Stimulated activated effector memory CD8-positive, alpha-beta T cell treated with anti-CD3 and anti-CD28 coated beads, Interleukin-12 subunit alpha, Interleukin-12 subunit beta, amount 100 ng/mL, for 72 hours (primary cell): ENCODE results near the gene ZDHHC6.
"Not testable (repeated sequence)": the region's sequence is repeated elsewhere in the genome, so short reads cannot be mapped to it uniquely, and the experiment has no call there.

Experiments
- ATAC-seq: fragments of 150-1000 bp; cut with Tn5 transposase; 2 replicates; pipeline ENCODE4 v1.10.0; 2021
- DNase-seq, 2 donors: peaks; one replicate each; pipeline ENCODE4 v3.0.0; 2021 to 2022; ENCODE audit warnings: low spot score in 2 of 2
- H3K27ac Mint-ChIP-seq: one replicate; pipeline ENCODE4 v1.8.0; 2022; ENCODE audit warnings: mild to moderate bottlenecking, mixed read lengths
- H3K36me3 Mint-ChIP-seq: one replicate; pipeline ENCODE4 v1.8.0; 2022; ENCODE audit warnings: mild to moderate bottlenecking, mixed read lengths
- H3K4me1 Mint-ChIP-seq: one replicate; pipeline ENCODE4 v1.8.0; 2022; ENCODE audit warnings: mixed read lengths
- H3K4me3 Mint-ChIP-seq: one replicate; pipeline ENCODE4 v1.8.0; 2022; ENCODE audit warnings: mild to moderate bottlenecking, mixed read lengths
- H3K9me3 Mint-ChIP-seq: one replicate; pipeline ENCODE4 v1.8.0; 2022; ENCODE audit warnings: mixed read lengths

The ZDHHC6 gene

DNA sequence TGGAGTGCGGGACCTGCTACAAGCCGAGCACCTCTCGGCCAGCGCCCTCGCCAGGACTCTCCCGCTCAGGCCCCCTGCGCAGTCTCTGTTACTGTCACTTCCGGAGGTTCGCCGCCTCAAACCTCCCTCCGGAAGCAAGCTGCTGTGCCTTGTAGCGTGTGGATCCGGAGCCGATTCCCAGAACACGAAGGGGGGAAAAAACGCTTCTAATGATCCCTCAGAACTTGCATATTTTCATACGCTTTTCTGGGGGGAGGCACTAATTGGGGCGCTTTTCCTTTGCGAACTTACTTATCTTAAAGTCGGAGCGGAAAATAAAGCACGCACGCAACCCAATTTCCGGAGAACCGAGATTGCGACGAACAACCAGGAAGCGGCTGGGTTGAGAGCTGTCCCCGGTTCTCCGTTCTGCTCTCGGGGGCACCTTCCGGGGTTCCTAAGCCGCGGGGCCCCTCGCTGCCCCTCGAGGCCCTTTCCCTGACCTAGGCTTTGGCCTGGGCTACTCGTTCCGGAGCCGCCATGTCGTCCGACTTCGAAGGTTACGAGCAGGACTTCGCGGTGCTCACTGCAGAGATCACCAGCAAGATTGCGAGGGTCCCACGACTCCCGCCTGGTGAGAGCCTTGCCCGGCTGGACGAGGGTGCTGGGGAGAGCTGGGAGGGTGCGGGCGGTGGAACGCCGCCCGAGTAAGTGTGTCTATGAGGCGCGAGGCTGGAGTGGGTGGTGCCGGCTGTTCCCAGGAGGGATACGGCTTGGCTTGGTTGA is at the start of gene ZDHHC6, which contains the start of gene VTI1A:
Gene ZDHHC6, minus strand, starts transcription at position 60 of the 765 bp plus-strand sequence. CDS start 1,478 bp downstream, outside the sequence.
Gene VTI1A, plus strand, starts transcription at position 361 of the 765 bp plus-strand sequence. Its CDS starts 159 bp downstream, at position 520.
- peak within 1 kb of the TSS; percentile 93 for H3K27ac Mint-ChIP-seq
- peaks cover 47% of the 10 kb centered on the region for H3K4me1 Mint-ChIP-seq
- no peaks in the 10 kb centered on the region for H3K9me3 Mint-ChIP-seq
- peak; percentile 70 to 90 for DNase-seq
- peak; percentile 97 for ATAC-seq
- peak within 1 kb of the TSS; percentile 87 for H3K4me3 Mint-ChIP-seq
- peaks cover 62% of the 10 kb centered on the region for H3K36me3 Mint-ChIP-seq

DNA sequence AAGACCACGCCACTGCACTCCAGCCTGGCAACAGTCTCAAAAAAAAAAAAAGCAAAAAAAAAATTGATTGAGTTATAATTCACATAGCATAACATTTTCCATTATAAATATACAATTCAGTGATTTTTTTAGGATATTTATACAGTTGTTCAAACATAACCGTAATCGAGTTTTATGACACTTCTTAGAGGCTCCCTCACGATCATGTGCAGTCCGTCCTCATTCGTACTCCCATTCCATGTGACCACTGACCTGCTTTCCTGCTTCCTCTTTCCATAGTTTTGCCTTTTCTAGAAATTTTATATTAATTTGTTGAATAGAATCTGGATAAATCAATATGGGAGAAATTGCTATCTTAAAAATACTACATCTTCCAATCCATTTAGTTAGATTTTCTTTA is 46.0 kb upstream of the ZDHHC6 start:
- ATAC-seq (no peak), DNase-seq (no peak)
- Mint-ChIP-seq H3K36me3 (no peaks in the 10 kb centered on the region), H3K4me3 (no peak overlapping the region), H3K9me3 (no peaks in the 10 kb centered on the region), H3K4me1 (peaks cover 12% of the 10 kb centered on the region), H3K27ac (no peak overlapping the region)

- H3K4me3 Mint-ChIP-seq, result no peak overlapping the region
- peaks cover 11% of the 10 kb centered on the region for H3K4me1 Mint-ChIP-seq
- ATAC-seq (no peak), DNase-seq (no peak)
- H3K9me3 Mint-ChIP-seq, result no peaks in the 10 kb centered on the region
- no peak overlapping the region for H3K27ac Mint-ChIP-seq
- H3K36me3 Mint-ChIP-seq, result no peaks in the 10 kb centered on the region
Observed at GRCh38 chr10:112491144-112491543, 44.4 kb upstream of the ZDHHC6 start.

DNA sequence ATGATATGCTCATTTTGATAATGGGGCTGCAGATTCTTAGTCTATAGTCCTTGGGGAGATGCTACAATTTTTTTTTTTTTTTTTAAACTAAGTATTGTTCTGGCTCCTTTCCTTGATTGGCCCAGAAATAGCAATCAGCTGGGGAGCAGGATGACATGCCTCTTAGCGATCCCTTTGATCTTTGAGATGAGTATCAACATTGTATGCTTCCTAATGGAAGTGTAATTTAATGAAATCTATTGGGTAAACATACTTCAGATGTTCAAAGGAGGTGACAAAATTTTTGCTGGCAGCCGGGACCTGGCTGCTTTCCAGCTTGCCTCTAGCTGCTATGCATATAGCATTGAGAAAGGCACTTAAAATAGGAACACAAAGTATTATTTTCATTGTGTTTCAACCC is 43.8 kb upstream of the ZDHHC6 start:
- ATAC-seq (no peak), DNase-seq (no peak)
- H3K4me1 Mint-ChIP-seq, result peaks cover 11% of the 10 kb centered on the region
- H3K36me3 Mint-ChIP-seq, result no peaks in the 10 kb centered on the region
- H3K27ac Mint-ChIP-seq, result no peak overlapping the region
- H3K9me3 Mint-ChIP-seq, result no peaks in the 10 kb centered on the region
- H3K4me3 Mint-ChIP-seq, result no peak overlapping the region

DNA sequence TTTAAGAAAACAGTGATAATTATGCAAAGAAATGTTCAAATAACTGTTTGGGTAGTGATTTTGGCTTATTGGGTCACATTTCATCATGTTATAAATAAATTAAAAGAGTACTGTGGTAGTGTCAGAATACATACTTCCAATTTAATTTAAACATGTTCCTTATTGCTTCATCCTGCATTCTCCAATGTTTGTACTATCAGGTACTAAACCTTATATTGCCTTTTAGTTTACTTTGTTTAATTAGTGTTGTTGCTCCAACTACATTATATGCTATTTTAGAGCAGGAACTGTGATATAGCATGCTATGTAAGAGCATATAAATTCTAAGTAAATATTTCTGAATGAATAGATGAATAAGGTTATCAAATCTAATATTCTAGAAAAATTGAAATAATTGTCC is 41.2 kb upstream of the ZDHHC6 start:
- H3K4me1 Mint-ChIP-seq, result peaks cover 11% of the 10 kb centered on the region
- no peaks in the 10 kb centered on the region for H3K9me3 Mint-ChIP-seq
- no peak overlapping the region for H3K4me3 Mint-ChIP-seq
- DNase-seq, result no peak
- no peak overlapping the region for H3K27ac Mint-ChIP-seq
- ATAC-seq, result no peak
- H3K36me3 Mint-ChIP-seq, result no peaks in the 10 kb centered on the region

DNA sequence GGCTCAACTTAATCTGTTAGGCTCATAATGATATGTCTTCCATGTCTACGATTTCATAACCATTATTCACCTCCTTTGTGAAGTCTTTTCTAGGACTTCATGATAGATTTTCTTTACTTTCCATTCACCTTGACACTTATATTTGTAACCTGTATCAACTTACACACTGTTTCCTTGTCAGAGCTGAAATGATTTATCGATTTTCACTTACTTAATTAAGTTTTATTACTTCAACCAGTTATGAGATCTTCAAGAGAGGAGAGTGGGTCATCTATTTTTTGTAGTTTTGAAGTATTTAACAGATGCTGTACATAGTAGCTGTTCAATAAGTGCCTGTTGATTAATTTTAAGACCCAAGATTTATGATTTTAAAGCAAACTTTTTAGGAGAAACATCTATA is 37.7 kb upstream of the ZDHHC6 start:
- no peaks in the 10 kb centered on the region for H3K36me3 Mint-ChIP-seq
- H3K9me3 Mint-ChIP-seq, result no peaks in the 10 kb centered on the region
- DNase-seq, result no peak
- H3K4me1 Mint-ChIP-seq, result peaks cover 10% of the 10 kb centered on the region
- ATAC-seq, result no peak
- no peak overlapping the region for H3K4me3 Mint-ChIP-seq
- H3K27ac Mint-ChIP-seq, result no peak overlapping the region

DNA sequence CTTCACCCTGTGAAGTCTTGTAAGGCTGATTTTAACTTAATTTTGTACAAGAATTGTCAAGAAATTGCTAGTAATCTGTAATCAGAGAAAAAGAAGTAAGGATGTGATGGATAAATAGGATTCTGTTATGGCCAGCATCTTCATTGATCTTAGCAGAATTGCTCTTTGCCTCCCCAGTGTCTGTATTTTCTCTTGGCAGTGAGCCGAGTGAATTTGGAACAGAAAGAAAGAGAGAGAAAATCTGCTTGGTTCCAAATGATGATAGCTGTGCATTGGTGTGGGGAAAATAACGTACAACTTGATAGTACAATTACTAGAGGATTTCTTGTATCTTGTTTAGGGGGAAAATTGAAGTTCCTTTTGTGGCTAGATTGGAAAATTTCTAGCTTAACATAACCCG is 34.9 kb upstream of the ZDHHC6 start:
- DNase-seq (no peak), ATAC-seq (no peak)
- H3K4me1 Mint-ChIP-seq, result peaks cover 6% of the 10 kb centered on the region
- H3K9me3 Mint-ChIP-seq, result no peaks in the 10 kb centered on the region
- H3K36me3 Mint-ChIP-seq, result no peaks in the 10 kb centered on the region
- H3K4me3 Mint-ChIP-seq, result no peak overlapping the region
- no peak overlapping the region for H3K27ac Mint-ChIP-seq

GRCh38 chr10:112475575-112476218 is 29.0 kb upstream of the ZDHHC6 start:
- Mint-ChIP-seq H3K36me3 (peaks cover 23% of the 10 kb centered on the region), H3K9me3 (no peaks in the 10 kb centered on the region), H3K27ac (no peak overlapping the region), H3K4me3 (no peak overlapping the region), H3K4me1 (peaks cover 6% of the 10 kb centered on the region)
- no peak for ATAC-seq
- DNase-seq, result no peak

DNA sequence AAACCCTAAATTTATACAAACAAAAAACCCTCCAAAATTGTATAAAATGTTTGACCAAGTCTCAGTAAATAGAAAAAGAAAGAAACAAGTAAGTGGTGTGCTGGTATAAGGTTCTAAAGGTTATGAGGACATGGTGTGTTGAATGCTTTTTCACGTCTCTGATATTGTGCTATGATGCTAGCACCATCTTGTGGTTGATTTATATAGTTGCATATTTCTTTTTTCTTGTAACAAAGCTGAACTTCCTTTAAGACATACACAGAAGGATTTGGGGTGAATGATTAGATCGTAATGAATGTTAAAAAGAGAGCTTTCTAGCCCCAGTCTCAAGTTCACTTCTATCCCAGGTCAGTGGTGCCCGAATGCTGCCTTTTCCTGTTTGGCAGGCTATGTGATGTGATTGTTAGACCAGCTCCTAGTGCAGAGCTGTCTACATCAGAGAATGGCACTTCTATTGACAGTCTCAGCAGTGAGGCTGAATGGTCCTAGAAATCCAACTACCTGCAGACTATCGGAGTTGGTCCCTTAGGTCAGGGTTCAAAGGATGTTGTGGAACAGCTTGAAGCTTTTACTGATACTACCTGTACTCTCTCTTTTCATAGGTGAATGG is 25.3 kb upstream of the ZDHHC6 start:
- Mint-ChIP-seq H3K4me3 (no peak overlapping the region), H3K9me3 (no peaks in the 10 kb centered on the region), H3K4me1 (no peaks in the 10 kb centered on the region), H3K36me3 (peaks cover 34% of the 10 kb centered on the region), H3K27ac (no peak overlapping the region)
- peak in 1 of 2 donors; percentile 55 for DNase-seq
- ATAC-seq, result peak; percentile 71

DNA sequence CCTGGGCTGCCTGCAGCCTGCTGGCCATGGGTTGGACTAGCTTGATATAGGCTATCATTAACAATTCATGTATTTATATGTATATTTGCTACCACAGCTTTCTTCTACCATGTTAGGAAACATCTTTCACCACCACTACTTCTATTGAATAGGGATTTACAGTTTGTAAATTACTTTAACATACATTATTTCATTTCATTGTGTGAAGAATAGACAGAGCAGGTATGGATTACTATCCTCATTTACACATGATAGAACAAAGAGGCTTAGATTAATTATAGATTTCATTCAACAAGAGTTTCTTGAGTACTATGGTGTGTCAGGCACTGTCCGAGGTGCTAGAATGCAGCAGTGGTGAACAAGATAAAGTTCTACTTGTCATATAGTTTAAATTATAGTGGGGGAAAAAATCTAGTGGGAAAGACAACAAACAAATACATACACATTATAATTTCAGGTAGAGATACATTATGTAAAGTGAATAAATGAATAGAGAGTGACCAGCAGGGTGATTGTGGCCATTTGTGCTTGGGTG is 20.9 kb upstream of the ZDHHC6 start:
- Mint-ChIP-seq H3K9me3 (no peaks in the 10 kb centered on the region), H3K4me3 (no peak overlapping the region), H3K36me3 (peaks cover 52% of the 10 kb centered on the region), H3K27ac (no peak overlapping the region), H3K4me1 (no peaks in the 10 kb centered on the region)
- DNase-seq (no peak), ATAC-seq (no peak)

DNA sequence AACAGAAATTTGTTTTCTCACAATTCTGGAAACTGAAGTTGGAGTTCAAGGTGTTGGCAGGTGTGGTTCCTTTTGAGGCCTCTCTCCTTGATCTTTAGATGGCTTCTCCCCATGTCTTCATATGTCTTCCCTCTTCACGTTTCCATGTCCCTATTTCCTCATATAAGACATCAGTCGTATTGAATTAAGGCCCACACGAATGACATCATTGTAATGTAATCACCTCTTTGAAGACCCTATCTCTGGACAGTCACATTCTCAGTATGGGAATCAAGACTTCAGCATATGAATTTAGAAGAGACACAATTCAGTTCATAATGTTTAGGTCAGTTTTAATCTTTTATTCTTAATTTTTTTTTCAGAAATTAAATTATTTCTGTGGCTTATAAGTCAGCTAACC is 20.1 kb upstream of the ZDHHC6 start:
- peaks cover 4% of the 10 kb centered on the region for H3K4me1 Mint-ChIP-seq
- DNase-seq (no peak), ATAC-seq (no peak)
- no peaks in the 10 kb centered on the region for H3K9me3 Mint-ChIP-seq
- H3K36me3 Mint-ChIP-seq, result peaks cover 55% of the 10 kb centered on the region
- H3K27ac Mint-ChIP-seq, result no peak overlapping the region
- H3K4me3 Mint-ChIP-seq, result no peak overlapping the region

- H3K27ac Mint-ChIP-seq, result no peak overlapping the region
- peaks cover 63% of the 10 kb centered on the region for H3K36me3 Mint-ChIP-seq
- H3K9me3 Mint-ChIP-seq, result no peaks in the 10 kb centered on the region
- no peak for DNase-seq
- peaks cover 14% of the 10 kb centered on the region for H3K4me1 Mint-ChIP-seq
- peak; percentile 45 for ATAC-seq
- no peak overlapping the region for H3K4me3 Mint-ChIP-seq
Observed at GRCh38 chr10:112465299-112465883, 18.7 kb upstream of the ZDHHC6 start.

DNA sequence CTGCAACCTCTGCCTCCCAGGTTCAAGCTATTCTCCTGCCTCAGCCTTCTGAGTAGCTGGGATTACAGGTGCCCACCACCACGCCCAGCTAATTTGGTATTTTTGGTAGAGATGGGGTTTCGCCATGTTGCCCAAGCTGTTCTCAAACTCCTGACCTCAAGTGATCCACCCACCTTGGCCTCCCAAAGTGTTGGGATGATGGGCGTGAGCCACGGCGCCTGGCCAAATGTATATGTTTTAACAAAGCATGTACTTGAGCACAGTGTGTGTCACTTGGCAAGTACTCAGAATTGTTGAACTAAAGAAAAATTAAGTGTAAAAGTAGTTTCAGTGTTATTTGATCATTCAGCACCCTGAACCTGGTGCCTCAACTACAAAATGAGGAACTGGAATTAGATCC is 17.4 kb upstream of the ZDHHC6 start:
- not testable (repeated sequence) for DNase-seq, H3K4me3 Mint-ChIP-seq, H3K27ac Mint-ChIP-seq, H3K9me3 Mint-ChIP-seq, ATAC-seq
- peaks cover 20% of the 10 kb centered on the region for H3K4me1 Mint-ChIP-seq
- peaks cover 64% of the 10 kb centered on the region for H3K36me3 Mint-ChIP-seq

DNA sequence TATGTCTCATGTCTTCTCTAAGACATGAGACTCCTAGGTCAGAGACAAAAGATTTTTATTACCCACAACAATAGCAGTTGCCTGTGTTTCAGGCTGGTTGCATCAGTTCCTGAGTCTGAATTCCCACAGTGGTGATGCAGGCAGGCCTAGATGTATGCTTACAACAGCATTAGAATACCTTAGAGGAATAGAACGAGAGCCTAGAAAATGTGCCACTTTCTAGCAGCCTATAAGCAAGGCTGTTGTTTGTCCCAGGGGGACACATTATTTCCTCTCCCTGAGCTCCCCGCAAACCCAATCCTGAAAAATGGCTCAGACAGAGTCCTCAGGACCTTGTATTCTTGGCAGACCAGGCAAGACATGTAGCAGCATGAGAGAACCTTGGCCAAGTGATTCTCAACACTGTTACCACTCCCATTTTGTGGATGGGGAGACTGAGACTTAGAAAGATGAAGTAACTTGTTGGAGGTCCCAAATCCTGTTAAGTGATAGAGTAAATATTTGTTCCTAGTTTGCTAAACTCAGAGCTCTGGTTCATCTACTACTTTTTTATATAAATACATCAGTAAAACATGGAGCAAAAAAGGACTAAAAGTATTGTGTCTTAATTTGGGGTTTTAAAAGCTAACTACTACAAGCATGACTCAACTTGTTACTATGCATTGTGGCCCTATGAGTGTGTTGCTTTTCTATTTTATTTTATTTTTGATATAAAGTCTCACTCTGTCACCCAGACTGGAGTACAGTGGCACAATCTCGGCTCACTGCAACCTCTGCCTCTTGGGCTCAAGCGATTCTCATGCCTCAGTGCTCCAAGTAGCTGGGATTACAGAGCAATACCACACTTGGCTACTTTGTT is 14.5 kb upstream of the ZDHHC6 start:
- ATAC-seq (peak; percentile 97), DNase-seq (peak in 1 of 2 donors; percentile 61)
- H3K4me3 Mint-ChIP-seq, result no peak overlapping the region
- peaks cover 48% of the 10 kb centered on the region for H3K36me3 Mint-ChIP-seq
- no peaks in the 10 kb centered on the region for H3K9me3 Mint-ChIP-seq
- H3K27ac Mint-ChIP-seq, result peak overlapping the region; percentile 97
- peaks cover 33% of the 10 kb centered on the region for H3K4me1 Mint-ChIP-seq
